ENCODE data around the gene HYDIN.
"Not testable (repeated sequence)": the region's sequence is repeated elsewhere in the genome, so short reads cannot be mapped to it uniquely, and the experiment has no call there.

HYDIN gene

GRCh38 chr16:70999735-71000134 lies 230.8 kb downstream of the HYDIN start:
- DNase-seq (ENCODE audit: low read depth in 2 of 2) = not testable (repeated sequence)

DNA sequence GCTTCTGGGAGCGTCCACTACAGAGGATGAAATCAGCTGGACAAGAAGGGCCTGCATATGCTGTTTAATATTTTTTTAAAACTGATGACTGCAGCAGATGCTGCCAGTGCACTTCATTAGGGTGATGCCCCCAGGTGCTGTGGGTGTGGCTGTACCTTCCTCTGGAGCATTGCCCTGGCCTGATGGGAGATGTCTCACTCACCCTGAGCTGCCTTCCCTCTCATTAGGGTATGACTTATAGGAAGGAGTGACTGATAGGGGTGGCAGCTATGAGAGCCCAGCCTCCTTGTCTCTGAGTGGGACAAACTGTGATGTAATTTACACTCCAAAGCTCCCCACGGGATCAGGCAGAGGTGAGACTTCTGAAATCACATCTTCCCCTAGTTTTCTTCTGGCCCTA lies 234.7 kb downstream of the HYDIN start:
- DNase-seq (ENCODE audit: low read depth in 2 of 2) = not testable (repeated sequence)

GRCh38 chr16:70992511-70992910 lies 238.0 kb downstream of the HYDIN start:
- DNase-seq (ENCODE audit: low read depth in 2 of 2) = not testable (repeated sequence)

- DNase-seq (ENCODE audit: low read depth in 2 of 2) = not testable (repeated sequence)
These were observed 243.4 kb downstream of the HYDIN start for GRCh38 chr16:70987019-70987715.

- DNase-seq (ENCODE audit: low read depth in 2 of 2) = not testable (repeated sequence)
These were observed 245.8 kb downstream of the HYDIN start for GRCh38 chr16:70984675-70985074.

- DNase-seq (ENCODE audit: low read depth in 2 of 2) = not testable (repeated sequence)
These were observed 262.2 kb downstream of the HYDIN start for GRCh38 chr16:70968332-70968731.

DNA sequence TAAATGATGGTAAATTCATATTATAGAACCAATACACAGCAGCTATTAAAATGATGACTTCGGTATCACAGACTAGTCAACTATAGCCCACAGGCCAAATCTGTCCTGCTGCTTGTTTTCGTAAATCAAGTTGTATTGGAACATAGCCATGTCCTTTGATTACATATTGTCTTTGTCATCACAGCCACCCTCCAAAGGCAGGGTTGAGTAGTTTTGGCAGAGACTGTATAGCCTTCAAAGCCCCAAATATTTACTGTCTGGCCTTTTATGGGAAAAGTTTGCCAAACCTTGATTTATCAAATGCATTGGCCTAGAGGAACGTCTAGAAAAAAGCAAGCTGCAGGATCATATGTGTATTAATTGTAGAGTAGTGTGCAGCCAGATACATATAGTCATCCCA lies 270.4 kb downstream of the HYDIN start:
- not testable (repeated sequence) for DNase-seq (ENCODE audit: low read depth in 2 of 2)

DNA sequence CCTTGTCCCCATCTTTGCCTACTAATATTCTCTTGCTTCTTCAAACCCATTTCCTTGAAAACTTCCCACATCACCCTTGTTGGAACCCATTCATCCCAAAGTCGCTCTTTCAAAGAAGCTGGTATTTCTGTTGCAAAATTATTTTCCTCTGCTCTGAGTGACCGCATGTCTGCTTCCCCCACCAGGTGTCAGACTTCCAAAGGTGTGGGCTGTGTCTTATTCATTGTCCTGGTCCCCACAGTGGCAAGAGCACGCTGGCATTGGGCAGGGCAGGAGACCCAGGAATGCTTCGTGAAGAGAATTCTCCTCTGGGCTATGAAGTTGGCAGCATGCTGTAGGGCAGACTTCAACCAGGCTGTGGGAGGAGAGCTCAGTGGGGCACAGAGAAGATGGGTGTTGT lies 275.6 kb downstream of the HYDIN start:
- not testable (repeated sequence) for DNase-seq (ENCODE audit: low read depth in 2 of 2)

- not testable (repeated sequence) for DNase-seq (ENCODE audit: low read depth in 2 of 2)
These were observed 276.7 kb downstream of the HYDIN start for GRCh38 chr16:70953824-70954223.

DNA sequence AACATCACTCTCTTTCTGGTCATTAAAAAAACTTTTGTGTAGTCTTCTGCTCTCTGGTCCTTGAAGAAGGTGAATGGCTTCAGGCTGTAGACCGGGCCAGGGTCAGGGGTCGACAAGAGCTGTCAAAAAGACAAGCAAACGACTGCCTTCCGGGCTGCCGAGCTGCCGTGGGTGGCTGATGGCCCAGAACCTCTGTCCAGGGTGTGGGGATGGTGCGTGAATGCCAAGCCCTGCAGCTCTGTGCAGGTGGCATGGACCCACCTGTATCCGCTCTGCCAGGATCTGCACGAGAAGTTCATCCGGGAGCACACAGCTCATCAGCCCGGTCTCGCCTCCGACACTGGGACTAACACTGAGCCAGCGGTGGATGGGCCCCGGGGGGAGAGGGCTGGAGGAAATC lies 287.0 kb downstream of the HYDIN start:
- not testable (repeated sequence) for DNase-seq (ENCODE audit: low read depth in 2 of 2)

DNA sequence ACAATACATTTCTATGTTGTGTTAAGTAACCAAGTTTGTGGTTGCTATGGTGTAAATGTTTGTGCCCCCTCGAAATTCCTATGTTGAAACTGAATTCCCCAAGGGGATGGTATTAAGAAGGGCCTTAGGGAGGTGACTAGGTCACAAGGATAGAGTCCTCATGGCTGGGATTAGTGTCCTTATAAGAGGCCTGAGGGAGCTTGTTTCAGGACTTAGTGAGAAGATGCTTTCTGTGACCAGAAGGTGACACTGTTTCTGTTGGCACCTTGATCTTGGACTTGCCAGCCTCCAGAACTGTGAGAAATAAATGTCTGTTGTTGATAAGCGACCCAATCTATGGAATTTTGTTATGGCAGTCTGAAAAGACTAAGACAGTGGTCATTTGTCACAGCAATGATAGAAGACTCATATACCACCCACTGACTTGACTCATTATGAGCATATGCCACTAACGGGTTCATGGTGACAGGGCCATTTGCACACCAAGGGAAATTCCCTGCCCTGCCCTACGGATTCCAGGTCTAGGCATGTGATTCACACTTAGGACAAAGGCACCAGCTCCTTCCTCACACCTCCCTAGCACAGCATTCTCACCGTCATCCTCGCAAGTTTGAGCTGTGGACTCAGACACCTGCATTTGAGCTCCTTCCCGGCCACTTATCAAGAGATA lies 290.7 kb downstream of the HYDIN start:
- not testable (repeated sequence) for DNase-seq (ENCODE audit: low read depth in 2 of 2)

DNA sequence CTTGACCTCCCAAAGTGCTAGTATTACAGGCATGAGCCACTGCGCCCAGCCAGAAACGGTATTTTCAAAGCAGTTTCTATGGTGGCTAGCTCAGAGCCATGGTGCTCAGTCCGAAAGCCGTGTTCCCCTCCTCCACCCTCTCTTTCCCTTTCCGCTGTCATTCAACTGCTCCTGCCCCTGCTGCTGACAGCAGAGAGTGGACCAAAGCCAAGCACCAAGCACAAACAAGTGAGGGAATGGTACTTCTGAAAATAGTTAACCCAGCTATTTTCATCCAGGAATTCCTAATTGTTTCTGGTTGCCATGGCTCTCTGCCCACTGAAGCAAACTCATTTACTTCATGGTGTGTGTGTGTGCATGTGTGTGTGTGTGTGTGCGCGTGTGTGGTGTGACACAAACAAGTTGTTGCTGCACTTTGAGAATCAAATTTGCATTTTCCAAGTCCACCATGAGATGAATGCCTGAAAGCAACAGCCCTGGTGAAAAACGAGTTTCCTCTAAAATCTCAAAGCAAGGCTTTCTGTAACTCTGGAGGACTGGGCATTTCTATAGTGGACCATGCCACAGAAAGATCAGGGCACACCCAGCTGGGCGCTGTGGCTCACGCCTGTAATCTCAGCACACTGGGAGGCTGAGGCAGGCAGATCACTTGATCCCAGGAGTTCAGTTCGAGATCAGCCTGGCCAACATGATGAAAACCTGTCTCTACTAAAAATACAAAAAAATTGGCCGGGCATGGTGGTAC lies 293.6 kb downstream of the HYDIN start:
- not testable (repeated sequence) for DNase-seq (ENCODE audit: low read depth in 2 of 2)

- DNase-seq (ENCODE audit: low read depth in 2 of 2) = not testable (repeated sequence)
These were observed 295.2 kb downstream of the HYDIN start for GRCh38 chr16:70935325-70935724.

DNA sequence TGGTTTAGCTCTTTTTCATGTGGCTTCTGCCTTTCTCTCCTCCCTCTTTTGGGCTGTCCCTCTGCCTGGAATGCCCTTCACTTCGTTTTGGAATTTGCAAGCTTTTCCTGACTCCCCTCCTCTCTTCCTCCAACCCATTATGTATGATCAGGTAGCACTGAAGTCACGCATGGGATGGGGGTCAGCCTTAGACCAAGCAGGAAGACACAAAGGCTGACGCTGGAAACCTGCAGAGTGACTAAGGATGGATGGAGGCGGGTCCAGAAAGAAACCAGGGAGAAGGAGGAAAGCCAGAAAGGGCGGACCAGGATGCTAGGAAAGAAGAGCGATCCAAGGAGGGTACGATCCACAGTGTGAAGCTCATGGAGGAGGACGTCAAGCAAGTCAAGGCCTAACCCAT lies 296.8 kb downstream of the HYDIN start:
- DNase-seq (ENCODE audit: low read depth in 2 of 2) = not testable (repeated sequence)

DNA sequence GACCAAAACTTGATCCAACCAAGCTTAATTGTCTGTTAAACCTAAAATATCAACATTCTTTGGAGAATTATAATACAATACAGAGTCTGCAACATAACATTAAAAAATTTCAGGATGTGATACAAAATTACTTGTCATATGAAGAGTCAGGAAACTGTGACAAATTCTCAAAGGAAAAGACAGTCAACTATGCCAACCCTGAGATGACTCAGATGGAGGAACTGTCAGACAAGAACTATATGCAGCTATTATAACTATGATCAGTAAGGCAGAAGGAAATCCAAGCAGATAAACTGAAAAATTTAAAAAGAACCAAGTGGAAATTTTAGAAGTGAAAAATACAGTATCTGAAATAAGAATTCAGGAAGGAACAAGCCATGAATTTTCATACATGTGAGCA lies 299.8 kb downstream of the HYDIN start:
- DNase-seq (ENCODE audit: low read depth in 2 of 2) = not testable (repeated sequence)

DNA sequence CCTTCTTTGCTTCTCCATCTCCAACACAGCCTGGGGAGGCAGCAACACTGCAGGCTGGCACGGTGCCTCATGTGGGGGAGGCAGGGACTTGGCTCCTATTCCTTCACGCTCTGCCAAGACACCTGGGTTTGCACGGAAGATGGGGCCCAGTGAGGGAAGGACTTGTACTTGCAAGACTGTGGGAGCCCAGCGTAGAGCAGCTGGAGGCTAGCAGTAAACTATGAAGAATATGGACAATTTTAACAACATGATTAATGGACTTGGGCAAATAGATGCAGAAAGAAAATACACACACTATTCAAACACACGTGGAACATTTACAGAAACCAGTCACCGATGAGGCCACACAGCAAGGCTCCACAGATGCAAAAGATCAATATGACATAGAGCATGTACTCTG lies 308.4 kb downstream of the HYDIN start:
- not testable (repeated sequence) for DNase-seq (ENCODE audit: low read depth in 2 of 2)

GRCh38 chr16:70920661-70921060 lies 309.9 kb downstream of the HYDIN start:
- not testable (repeated sequence) for DNase-seq (ENCODE audit: low read depth in 2 of 2)

DNA sequence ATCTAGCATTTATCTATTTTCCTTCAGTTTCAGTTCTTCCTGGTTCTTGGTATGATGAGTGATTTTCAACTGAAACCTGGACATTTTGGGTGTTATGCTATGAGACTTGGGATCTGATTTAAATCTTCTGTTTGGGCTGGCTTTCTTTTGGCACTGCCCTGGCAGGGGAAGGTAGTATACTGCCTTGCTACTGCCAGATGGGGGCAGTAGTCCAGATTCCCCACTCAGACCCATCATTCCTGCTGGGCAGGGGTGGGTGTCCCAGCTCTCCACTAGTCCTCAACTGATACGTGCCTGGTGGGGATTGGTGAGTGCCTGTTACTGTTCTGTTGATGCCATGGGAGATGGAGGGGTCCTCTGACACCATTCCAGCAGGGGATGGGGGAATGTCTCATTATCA lies 342.3 kb downstream of the HYDIN start:
- DNase-seq (ENCODE audit: low read depth in 2 of 2) = not testable (repeated sequence)

GRCh38 chr16:70884652-70885051 lies 345.9 kb downstream of the HYDIN start:
- DNase-seq (ENCODE audit: low read depth in 2 of 2) = not testable (repeated sequence)

DNA sequence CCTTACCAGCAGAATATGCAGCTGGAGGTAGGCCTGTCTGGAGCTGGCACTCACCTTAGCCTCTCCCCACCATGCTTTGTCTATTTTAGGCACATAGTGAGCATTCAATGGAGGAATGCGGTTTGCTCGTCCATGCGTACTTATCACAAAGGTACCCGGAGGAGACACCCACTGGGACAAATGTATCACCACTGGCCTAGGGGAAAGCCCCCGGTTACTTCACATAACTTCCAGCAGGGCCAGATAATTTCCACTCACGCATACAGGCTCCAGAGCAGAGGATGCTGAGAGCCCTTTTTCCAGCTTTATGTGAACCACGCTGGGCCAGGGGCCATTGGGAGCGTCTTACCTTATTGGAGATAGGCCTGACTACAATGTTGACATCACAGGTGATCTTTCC lies 348.2 kb downstream of the HYDIN start:
- DNase-seq (ENCODE audit: low read depth in 2 of 2) = not testable (repeated sequence)

- not testable (repeated sequence) for DNase-seq (ENCODE audit: low read depth in 2 of 2)
These were observed 352.6 kb downstream of the HYDIN start for GRCh38 chr16:70877895-70878294.

- not testable (repeated sequence) for DNase-seq (ENCODE audit: low read depth in 2 of 2)
These were observed 354.1 kb downstream of the HYDIN start for GRCh38 chr16:70876442-70876841.

Measured in stimulated activated CD4-positive, alpha-beta T cell treated with anti-CD3 and anti-CD28 coated beads, Interleukin-12 subunit alpha, Interleukin-12 subunit beta, amount 100 ng/mL, for 24 hours (primary cell).